Left renal pelvis (tissue), 4 donors: ENCODE data around the gene MEGF10. TPM values are rescaled to one million over a fixed set of nuclear protein-coding genes. Genes with fewer than 3 reads are reported as not detected.

Experiments used
- DNase-seq, 4 donors: peaks; one replicate each; pipeline ENCODE4 v3.0.0-alpha.2; 2013; ENCODE audit warnings: low read depth in 4 of 4, low spot score in 3 of 4
- polyA plus RNA-seq, 4 donors: library from polyadenylated mRNA; unstranded; fragments of 120-200 nt; gene quantifications; one replicate each; pipeline ENCODE4 v1.2.1, GENCODE V29; 2013; ENCODE audit not compliant: insufficient read length in 4 of 4

The MEGF10 gene
- polyA plus RNA-seq, 4 donors: 0.76 to 1.7 (median 1.3) TPM

DNA sequence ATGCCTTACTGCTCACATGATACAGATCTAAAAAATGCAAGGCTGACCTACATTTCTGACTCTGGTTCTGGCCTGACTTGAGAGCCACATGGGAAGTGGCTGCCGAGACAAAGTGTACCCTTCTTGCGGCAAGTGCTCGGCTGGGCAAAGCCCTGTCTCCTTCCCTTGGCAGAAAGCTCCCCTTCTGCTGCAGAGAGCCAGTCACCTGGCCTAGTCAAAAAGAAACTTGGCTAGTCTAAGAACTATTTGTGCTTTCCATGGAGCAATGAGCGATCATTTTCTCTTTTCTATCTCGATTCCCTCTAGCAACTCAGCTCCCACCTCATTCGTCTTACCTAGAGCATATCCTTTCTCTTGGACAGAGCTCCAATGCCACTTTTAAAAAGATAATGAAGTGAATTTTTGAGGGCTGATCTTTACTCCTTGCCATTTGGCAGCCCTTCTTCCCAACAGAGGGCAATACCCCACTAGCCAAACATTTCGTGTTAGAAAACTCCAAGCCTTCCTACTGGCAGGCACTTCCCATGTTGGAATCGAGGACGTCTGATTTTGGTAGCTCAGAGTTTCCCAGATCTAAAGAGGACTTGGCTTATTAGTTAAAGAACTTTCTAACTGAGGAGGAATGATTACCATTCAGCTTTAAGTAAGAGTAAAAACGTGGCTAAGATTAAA, 118.8 kb downstream of the MEGF10 start:
- no peak for DNase-seq

DNA sequence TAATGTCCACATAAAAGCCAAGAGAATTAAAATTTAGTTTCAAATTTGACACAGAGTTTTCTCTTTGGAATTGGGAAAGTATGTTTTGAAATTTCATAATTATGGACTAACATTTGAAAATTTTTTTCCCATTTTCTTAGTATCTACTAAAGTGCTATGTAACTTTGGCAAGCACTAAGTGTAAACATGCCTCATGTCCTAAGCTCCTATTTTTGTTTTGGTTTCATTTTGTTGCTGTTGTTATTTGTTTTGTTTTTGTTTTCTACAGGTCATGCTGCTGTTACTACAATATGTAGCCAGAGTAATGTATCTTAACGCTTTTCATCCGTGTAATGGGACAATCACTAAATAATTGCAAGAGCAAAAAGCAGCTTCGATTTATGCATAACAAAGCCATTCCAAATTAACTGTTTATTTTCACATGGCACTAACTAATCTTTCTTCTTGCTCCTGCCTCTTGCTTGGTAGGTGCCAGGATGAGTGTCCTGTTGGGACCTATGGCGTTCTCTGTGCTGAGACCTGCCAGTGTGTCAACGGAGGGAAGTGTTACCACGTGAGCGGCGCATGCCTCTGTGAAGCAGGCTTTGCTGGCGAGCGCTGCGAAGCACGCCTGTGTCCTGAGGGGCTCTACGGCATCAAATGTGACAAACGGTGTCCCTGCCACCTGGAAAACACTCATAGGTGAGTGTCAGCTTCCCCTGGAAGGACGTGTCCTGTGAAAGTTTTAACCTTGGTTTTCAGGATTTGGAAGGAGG, 119.5 kb downstream of the MEGF10 start:
- no peak for DNase-seq

DNA sequence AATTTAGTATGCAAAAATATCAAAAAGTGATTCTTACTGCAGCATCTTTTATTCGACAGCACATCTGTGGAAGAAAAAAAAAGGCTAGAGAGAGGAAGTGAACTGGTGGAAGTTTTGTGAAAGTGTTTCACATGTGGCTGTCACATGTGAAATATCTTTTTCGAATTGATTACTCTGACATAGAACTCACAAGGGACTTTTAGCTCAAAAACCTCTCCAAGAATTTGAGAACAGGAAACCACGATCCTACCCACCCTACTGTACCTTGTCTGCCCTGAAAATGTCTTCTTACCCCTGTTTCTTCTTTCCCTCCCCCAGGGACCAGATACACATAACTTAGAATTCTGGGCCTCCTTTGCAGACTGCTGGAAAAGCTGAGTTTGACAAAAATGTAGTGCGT, 120.4 kb downstream of the MEGF10 start:
- DNase-seq: no peak

DNA sequence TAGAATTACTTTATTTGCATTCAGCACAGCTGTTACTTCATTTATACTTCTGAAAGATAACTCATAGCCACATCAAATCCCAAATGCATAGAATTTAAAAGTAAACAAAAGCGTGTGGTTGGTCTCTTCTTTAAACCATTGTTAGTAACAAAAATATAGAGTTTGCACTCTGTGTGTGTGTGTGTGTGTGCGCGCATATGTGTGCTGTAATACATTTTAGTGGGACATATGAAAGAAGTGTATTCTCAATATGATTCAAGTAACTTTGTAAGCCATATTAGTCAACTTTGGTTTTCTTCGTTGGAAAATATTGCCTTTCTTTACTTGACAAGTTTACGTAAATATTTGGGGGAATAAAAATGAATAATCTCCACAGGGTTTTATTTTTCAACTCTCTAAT, 120.8 kb downstream of the MEGF10 start:
- no peak for DNase-seq

DNA sequence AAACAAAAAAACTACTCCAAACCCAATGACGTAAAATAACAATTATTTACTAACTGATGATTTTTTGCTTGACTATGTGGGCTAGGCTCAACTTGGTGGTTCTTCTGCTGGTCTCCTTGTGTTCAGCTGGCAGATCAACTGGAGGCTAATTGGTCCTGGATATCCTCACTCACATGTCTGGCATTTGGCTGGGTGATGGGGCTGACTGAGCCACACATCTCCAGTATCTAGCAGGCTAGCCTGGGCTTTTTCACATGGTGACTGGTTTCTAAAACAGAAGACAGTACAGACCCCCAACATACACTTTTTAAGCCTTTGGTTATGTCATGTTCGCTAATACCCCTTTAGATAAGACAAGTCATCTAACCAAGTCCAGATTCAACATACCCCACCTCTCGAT, 122.1 kb downstream of the MEGF10 start:
- no peak for DNase-seq

DNA sequence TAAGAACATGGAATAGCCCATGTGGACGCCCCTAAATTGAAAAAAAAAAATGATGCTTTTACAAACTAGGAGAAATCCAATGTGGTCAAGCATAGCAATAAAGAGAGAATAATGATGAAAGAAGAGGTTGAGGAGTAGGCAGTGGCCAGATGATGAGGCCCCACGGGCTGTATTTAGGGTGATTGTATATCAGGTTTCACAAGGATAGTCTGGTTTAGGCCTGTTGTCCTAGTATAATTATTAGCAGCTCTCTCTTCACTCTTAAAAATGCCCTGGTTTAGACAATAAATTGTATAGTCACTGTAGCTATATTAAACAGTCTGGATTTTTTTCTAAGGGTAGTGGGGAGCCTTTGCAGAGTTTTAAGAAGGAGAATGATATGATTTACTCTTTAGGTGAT, 124.4 kb downstream of the MEGF10 start:
- no peak for DNase-seq

DNA sequence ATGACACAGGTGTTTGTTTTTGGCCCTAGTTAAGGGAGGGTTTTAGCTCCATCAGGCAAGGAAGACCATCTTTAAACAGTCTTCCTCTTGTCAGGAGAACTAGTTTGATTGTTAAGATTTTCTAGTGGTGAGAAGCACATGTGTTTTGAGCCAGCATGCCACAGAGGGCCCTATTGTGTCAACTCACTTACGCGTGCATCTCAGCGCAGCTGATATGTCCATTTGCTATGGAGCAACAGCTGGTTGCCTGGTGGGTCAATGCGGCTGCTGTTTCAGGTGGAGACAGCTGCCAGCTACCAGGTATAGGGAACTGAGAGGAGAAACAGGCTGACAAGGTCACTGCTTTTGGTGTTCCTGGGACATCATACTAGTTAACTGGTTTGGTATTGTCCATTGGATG, 126.3 kb downstream of the MEGF10 start:
- DNase-seq: no peak

DNA sequence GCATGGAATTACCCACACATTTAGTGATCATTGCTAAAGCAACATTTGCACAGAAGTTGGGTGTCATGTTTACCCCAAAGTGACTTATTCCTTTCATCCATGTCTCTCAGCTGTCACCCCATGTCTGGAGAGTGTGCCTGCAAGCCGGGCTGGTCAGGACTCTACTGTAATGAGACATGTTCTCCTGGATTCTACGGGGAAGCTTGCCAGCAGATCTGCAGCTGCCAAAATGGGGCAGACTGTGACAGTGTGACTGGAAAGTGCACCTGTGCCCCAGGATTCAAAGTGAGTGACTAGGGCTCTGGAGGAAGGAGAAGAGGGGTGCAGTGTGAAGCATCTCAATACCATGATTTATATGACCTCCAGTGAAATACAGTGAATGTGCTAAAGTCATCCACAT, 126.9 kb downstream of the MEGF10 start:
- DNase-seq: no peak

DNA sequence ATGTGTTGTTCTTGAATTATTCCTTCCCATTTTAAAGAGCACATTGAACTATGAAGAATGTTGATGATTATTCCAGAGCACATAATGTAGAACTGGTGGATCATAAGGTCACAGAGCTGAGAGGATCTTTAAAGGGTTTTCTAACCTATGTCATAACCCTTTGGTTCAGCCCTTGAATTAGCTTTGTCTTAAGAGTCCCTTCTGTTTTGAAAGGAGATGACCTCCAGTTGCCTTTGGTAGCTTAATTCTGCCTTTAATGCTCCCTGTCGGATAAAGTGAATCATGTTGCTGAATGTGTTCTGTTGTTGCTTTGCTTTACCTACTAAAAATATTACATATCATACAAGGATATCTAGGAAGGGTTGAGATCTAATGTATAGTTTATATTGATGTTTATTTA, 127.8 kb downstream of the MEGF10 start:
- no peak for DNase-seq

DNA sequence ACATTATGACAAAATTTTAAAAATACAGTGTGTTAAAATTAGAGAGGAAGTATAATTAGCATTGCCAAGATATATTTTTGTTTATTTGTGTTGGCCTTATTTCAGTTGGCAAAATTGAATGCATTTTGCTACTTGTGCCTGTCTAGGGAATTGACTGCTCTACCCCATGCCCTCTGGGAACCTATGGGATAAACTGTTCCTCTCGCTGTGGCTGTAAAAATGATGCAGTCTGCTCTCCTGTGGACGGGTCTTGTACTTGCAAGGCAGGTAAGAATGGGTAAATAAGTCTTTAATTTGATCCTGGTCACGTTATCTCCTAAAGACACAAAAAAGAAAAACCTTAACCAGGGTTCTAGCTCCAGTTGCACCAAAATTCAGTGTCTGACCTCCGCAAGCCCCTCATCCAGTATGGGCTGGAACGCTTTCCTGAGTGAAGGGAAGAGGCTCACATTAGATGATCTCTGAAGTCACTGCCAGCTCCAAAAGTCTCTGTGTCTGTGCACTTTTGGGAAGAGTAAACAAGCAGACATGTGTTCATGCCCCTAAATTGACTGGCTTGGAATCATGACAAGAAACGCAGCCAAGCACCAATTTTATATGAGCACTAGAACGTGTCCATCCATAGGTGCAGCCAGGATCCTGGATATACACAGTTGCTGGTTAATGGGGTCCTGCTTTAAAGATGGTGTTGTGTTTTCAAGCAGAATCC, 128.5 kb downstream of the MEGF10 start:
- no peak for DNase-seq

DNA sequence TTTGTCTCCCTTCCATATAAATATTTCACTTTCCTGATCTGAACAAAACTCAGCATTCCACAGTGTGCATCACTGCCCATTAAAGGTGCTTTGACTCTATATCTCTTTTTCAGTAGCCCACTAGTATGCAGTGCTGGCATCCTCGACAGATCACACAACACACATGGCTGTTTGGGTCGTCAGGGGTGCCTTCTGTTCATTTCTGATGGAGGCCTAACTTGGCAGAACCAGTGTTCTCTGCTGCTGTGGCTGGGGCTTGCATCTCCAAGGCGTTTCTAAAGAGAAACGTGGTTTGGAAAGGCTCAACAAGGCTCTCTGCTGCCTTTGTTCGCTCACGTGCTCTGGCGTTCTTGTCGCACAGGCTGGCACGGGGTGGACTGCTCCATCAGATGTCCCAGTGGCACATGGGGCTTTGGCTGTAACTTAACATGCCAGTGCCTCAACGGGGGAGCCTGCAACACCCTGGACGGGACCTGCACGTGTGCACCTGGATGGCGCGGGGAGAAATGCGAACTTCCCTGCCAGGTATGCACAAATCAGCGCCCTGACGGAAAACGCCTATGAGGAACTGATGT, 129.2 kb downstream of the MEGF10 start:
- DNase-seq: no peak

DNA sequence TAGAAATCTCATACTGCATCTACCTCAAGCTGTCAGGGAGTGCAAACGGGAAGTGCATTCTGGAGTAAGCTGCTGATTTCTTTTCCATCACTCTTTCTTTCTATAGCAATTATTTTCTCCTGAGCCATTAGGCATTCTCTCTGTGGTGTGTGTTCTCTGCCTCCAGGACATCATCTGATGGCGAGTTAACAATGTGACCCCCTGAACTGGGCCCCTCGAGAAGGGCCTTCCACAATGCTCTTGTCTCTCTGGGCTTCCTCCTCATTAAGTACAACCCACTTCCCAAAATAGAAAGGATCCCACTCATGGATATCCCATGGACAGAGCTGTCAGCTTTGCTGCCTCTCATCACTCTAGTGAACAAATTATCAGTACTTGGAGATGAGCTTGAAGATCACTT, 130.2 kb downstream of the MEGF10 start:
- no peak for DNase-seq

DNA sequence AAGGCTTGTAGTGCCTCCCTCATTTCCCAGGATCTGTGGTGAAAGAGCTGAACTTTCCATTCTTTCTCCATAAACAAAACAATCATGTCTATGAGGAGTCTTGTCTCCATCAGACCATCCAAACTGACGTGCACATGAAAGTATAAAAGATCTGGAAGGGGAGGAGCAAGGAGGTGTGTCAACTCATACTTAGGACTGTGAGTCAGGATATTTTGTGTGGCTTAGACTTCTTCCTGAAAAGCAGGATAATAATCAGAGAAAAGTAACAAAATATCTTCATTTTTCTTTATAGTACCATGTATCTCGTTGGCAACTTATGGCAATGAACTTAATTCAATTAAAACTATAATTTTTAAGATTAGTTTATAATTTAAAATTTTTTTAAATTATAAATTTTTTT, 130.9 kb downstream of the MEGF10 start:
- no peak for DNase-seq

DNA sequence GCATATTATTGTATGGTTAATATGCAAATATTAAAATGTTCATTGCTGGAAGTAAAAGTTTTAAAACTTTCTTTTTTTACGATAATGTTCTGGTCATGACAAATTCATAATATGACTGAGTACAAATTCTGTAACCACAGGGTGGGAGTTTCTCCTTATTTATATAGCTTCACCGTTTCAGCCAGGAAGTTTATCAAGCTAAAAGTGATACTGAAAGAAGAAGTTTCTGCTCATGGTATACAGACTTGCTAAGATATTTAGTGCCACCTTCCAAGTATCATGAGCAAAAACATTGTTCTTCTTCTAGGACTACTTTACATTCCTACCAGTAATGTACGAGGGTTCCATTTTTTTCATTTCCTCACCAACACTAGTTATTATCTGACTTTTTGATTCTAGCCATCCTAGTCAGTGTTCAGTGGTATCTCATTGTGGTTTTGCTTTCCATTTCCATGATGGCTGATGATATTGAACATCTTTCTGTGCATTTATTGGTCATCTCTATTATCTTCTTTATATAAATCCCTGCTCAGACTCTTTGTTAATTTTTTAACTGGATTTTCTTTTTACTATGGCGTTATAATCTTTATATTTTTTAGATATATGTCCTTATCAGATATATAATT, 132.7 kb downstream of the MEGF10 start:
- no peak for DNase-seq

DNA sequence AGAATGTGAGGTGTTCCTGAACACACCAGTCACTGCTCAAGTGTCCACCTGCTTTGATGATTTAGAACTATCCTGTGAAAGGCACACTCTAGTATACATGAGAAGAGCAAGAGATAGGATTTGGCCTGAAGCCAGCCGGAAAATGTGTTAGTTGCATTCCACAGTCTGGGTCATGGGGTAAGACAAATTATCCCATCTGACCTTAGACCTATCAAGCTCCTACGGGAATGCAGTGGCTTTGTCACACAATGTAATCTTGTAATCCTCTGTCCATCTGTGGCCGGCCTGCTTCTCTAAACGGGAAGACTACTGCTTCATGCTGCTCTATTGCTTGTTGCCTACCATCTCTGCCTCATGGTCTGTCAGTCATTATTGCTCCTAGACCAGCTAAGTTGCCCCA, 134.4 kb downstream of the MEGF10 start:
- DNase-seq: no peak

DNA sequence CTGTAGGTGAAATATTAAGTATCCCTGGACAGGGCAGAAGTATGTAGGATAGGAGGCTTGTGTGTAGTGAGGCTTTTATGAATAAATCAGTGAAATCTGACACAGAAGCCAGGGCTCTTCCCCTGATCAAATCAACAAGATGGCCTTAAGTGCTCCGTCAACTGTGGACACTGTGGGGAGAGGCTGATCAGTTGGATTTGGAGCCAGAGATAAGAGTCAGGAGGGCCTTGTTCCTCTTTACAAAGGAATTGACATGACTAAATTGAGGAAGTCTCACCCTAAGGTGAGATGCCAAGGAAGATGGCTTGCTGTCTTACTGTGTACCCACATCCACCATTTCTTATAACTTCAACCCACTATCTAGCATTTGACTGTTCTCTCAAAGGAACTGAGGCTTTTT, 135.3 kb downstream of the MEGF10 start:
- DNase-seq: no peak

DNA sequence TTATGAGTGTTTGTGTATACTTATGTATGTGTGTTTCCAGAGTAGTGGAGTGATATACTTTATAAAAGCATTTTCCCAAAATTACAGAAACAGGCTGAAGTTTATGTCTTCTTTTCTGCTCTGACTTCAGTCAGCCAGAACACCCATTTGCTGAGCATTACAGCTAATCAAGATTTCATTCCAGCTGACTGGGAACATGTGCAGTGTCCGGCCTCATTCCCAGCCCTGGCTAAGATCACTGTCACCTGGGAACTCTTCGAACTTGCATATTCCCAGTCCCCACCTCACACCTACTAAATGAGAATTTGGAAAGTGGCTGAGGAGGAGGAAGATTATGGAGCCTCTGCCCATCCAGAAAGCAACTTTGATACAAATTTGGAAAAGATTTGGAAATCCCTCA, 136.1 kb downstream of the MEGF10 start:
- no peak for DNase-seq

DNA sequence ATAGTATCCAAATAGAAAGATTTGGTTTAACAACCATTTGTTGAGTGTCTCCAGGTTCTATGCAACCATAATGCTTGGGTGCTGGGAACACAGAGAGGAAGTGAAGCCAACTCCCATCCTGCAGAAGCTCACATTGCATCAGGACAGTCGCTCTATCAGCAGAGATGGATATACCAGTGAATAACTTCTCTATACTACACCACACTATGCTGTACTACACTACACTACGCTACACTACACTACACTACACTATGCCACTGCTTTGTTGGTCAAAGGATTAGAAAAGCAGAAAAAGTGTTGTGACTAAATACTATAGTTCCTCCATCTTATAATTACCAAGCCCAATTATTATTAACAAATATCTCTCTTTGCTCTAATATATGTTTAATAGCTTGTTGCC, 137.7 kb downstream of the MEGF10 start:
- no peak for DNase-seq

DNA sequence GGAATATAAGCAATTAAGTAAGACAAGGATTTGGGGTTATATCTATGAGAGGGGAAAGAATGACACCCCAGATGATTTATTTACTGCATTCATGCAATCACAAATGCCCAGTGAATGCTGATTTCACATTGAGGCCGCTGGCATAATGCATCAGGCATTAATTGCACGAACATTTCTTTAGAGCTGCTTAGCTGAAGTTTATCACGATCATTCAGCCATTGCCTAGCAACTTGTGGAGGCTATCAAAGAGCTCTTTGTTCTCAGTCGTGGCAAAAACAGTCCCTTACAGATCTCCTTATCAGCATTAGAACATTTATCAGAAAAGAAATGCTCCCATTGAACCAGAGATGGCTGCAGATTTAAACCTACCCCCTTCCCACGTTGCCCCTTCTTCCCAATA, 138.2 kb downstream of the MEGF10 start:
- DNase-seq: no peak

DNA sequence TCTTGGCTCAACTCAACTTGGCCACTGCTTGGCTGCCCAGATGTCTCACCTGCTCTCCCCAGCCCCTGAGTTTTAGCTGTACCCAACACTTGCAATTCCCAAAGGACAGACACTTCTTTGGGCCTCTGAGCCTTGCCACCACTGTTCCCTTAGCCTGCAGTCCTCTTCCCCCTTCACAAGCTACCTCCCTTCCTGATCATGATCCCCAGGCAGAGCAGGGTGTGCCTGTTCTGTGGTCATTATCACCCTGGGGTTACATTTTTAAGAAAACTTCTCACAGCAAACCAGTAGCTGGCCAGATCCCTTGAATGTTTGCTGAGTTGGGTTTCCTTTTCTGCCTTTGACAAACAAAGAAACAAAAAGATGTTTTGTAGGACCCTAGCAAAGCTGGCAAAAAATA, 139.3 kb downstream of the MEGF10 start:
- DNase-seq: no peak

DNA sequence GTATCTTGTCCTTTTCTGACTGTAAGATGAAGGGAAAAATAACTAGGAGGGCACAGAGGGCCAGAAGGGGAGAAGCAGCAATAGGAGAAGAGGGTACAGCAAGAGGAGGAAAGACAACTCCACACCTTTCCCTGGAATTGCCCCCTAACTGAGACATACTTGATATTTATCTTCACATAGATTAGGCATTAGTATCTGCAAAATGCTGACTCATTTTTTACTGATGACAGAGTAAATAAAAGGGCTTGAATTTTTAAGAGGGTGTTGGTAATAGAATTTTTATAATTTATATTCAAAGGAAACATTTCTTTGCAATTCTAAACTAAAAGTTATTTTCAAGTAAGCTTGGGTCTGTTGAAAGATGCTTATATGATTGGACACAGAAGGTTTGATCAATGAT, 140.0 kb downstream of the MEGF10 start:
- DNase-seq: no peak
